SHP77 (cell line): ENCODE results near the gene PDK4.
"Not testable (repeated sequence)": the region's sequence is repeated elsewhere in the genome, so short reads cannot be mapped to it uniquely, and the experiment has no call there.

Experiments used
- DNase-seq, 2 experiments: peaks; one replicate each; lab custom pipeline; 2025; lab: John Stamatoyannopoulos, UW

Gene PDK4

GRCh38 chr7:95569720-95570119 is 26.6 kb downstream of the PDK4 start:
- no peak for DNase-seq

- DNase-seq = no peak
Measured at GRCh38 chr7:95560674-95561073, 35.6 kb downstream of the PDK4 start.

- no peak for DNase-seq
Measured at GRCh38 chr7:95558864-95559263, 37.5 kb downstream of the PDK4 start.

GRCh38 chr7:95556777-95557176 is 39.5 kb downstream of the PDK4 start:
- no peak for DNase-seq

GRCh38 chr7:95553939-95554338 is 42.4 kb downstream of the PDK4 start:
- no peak for DNase-seq

GRCh38 chr7:95552010-95552926 is 44.0 kb downstream of the PDK4 start:
- not testable (repeated sequence) for DNase-seq

- DNase-seq = no peak
Measured at GRCh38 chr7:95550546-95550945, 45.8 kb downstream of the PDK4 start.

- DNase-seq = no peak
Measured at GRCh38 chr7:95549818-95550529, 46.3 kb downstream of the PDK4 start.

GRCh38 chr7:95547361-95548348 is 48.7 kb downstream of the PDK4 start:
- no peak for DNase-seq

- DNase-seq = no peak
Measured at GRCh38 chr7:95546647-95547046, 49.7 kb downstream of the PDK4 start.

GRCh38 chr7:95545673-95546072 is 50.6 kb downstream of the PDK4 start:
- DNase-seq = no peak

- peak in 1 of 2 experiments; percentile 48 for DNase-seq
Measured at GRCh38 chr7:95545007-95545615, 51.2 kb downstream of the PDK4 start.

- no peak for DNase-seq
Measured at GRCh38 chr7:95544171-95544570, 52.1 kb downstream of the PDK4 start.

GRCh38 chr7:95543312-95543711 is 53.0 kb downstream of the PDK4 start:
- no peak for DNase-seq

GRCh38 chr7:95540366-95540765 is 56.0 kb downstream of the PDK4 start:
- DNase-seq = no peak

- DNase-seq = no peak
Measured at GRCh38 chr7:95539426-95539825, 56.9 kb downstream of the PDK4 start.

GRCh38 chr7:95537468-95537867 is 58.8 kb downstream of the PDK4 start:
- DNase-seq = no peak

- no peak for DNase-seq
Measured at GRCh38 chr7:95536656-95537311, 59.5 kb downstream of the PDK4 start.

- no peak for DNase-seq
Measured at GRCh38 chr7:95535662-95536061, 60.7 kb downstream of the PDK4 start.

- no peak for DNase-seq
Measured at GRCh38 chr7:95534796-95535195, 61.5 kb downstream of the PDK4 start.
